GM18507 (cell line): ENCODE results near the gene TRIM10.
"Not testable (repeated sequence)": the region's sequence is repeated elsewhere in the genome, so short reads cannot be mapped to it uniquely, and the experiment has no call there.

Experiments
- DNase-seq: peaks from one replicate; pipeline ENCODE4 v3.0.0; 2011; ENCODE audit warnings: low read depth; ENCODE audit not compliant: insufficient read length; ENCODE audit errors: extremely low spot score
- FAIRE-seq: peaks from 2 replicates; lab custom pipeline; 2011; peaks lifted over from hg19 to GRCh38; lab: Jason Lieb, UNC

Gene TRIM10

GRCh38 chr6:30178837-30179236, 17.8 kb upstream of the TRIM10 start:
- no peak for FAIRE-seq
- DNase-seq, result no peak

- DNase-seq (no peak), FAIRE-seq (no peak)
Observed at GRCh38 chr6:30175765-30176164, 14.8 kb upstream of the TRIM10 start.

- FAIRE-seq, result no peak
- DNase-seq, result no peak
Observed at GRCh38 chr6:30172681-30173080, 11.7 kb upstream of the TRIM10 start.

- no peak for FAIRE-seq
- no peak for DNase-seq
Observed at GRCh38 chr6:30171677-30172471, 10.9 kb upstream of the TRIM10 start.

- DNase-seq, result no peak
- peak; percentile 70 for FAIRE-seq
Observed at GRCh38 chr6:30169658-30170614, 8.9 kb upstream of the TRIM10 start.

GRCh38 chr6:30168741-30169140, 7.7 kb upstream of the TRIM10 start:
- DNase-seq (no peak), FAIRE-seq (no peak)

- FAIRE-seq (peak; percentile 26), DNase-seq (no peak)
Observed at GRCh38 chr6:30167101-30167500, 6.1 kb upstream of the TRIM10 start.

GRCh38 chr6:30165238-30165637, 4.2 kb upstream of the TRIM10 start:
- not testable (repeated sequence) for FAIRE-seq, DNase-seq

GRCh38 chr6:30164714-30165113, 3.7 kb upstream of the TRIM10 start:
- FAIRE-seq, result no peak

GRCh38 chr6:30163918-30164654, 3.1 kb upstream of the TRIM10 start:
- no peak for DNase-seq
- FAIRE-seq, result no peak

More at GRCh38 chr6:30164714-30165113, 3.7 kb upstream of the TRIM10 start:
- no peak for DNase-seq

- no peak for DNase-seq
- FAIRE-seq, result no peak
Observed at GRCh38 chr6:30163090-30163917, 2.3 kb upstream of the TRIM10 start, which contains the start of gene TRIM15. Gene TRIM15, plus strand, starts transcription at chr6:30163546. Its CDS starts 139 bp downstream, at chr6:30163685.

GRCh38 chr6:30162265-30163089, 1.5 kb upstream of the TRIM10 start:
- FAIRE-seq (no peak), DNase-seq (no peak)

GRCh38 chr6:30160008-30160784, 815 bp downstream of the TRIM10 start:
- FAIRE-seq, result no peak
- no peak for DNase-seq

GRCh38 chr6:30158475-30159040, 2.5 kb downstream of the TRIM10 start:
- FAIRE-seq, result no peak

GRCh38 chr6:30157999-30158398, 3.0 kb downstream of the TRIM10 start:
- no peak for DNase-seq
- FAIRE-seq, result no peak

More at GRCh38 chr6:30158475-30159040, 2.5 kb downstream of the TRIM10 start:
- no peak for DNase-seq

- FAIRE-seq, result no peak
Observed at GRCh38 chr6:30157581-30157980, 3.4 kb downstream of the TRIM10 start.

GRCh38 chr6:30156774-30157173, 4.2 kb downstream of the TRIM10 start:
- no peak for DNase-seq
- no peak for FAIRE-seq

More at GRCh38 chr6:30157581-30157980, 3.4 kb downstream of the TRIM10 start:
- no peak for DNase-seq
